ENCODE data around the gene FHOD1. TPM values are rescaled to one million over a fixed set of nuclear protein-coding genes. Genes with fewer than 3 reads are reported as not detected.

Gene FHOD1
- total RNA-seq, 4 donors from 2014 or later = 17.9 to 26.4 (median 24.3) TPM

DNA sequence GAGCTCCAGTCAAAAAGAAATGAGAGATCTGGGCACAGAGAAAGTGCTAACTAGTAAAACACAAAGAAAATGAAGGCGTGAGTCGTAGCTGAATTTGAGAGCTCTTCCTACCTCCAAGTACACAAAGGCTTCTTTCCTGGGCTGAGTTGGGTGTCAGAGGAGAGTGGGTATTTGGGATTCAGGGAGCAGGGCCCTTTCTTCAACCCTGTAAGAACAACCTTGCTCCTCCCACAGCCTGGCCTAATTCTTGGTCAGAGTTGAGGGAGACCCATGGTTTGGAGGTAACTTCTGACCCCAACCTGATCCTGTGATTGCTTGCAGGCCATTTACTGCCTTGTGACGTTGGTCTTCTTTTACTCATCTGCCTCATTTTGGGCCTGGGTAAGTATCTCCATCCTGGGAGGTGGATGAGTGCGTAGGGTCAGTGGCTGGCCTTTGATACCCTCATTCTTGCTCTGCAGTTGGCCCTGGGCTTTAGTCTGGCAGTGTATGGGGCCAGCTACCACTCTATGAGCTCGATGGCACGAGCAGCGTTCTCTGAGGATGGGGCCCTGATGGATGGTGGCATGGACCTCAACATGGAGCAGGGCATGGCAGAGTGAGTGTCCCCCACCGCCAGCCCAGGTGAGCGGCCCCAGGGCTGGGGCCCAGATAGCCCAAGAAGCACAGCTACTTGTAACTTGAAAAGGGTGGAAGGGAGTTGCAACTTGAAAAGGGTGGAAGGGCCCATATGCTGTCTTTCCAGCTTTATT, 19.1 kb downstream of the FHOD1 start:
- no peak overlapping the region for H3K27ac ChIP-seq

GRCh38 chr16:67227567-67227921, 19.7 kb downstream of the FHOD1 start:
- H3K4me1 ChIP-seq = peaks cover 14% of the 10 kb centered on the region in 2 donors
- peak overlapping the region in 2 of 3 donors; percentile 58 to 75 for H3K27ac ChIP-seq
- H3K9me3 ChIP-seq = no peaks in the 10 kb centered on the region
- no peak for DNase-seq
- no peak for TF ChIP-seq CTCF (IDR thresholded peaks at IDR 0.05)
- no peak for TF ChIP-seq POLR2A (IDR thresholded peaks at IDR 0.05)
- H3K4me3 ChIP-seq (replicated peaks in 1 of 3) = peak overlapping the region; percentile 65 to 97 (median 95)
- no peaks in the 10 kb centered on the region for H3K27me3 ChIP-seq
- intact Hi-C loops (cut with DNase I) = no loop called here
- peaks cover 39 to 40% of the 10 kb centered on the region in 2 donors for H3K36me3 ChIP-seq
- WGBS, 2 donors = 7 to 12% methylated on average over 8 to 12 of the region's 12 CpGs

More for the DNA sequence above, 19.1 kb downstream of the FHOD1 start:
- no peak for DNase-seq
- intact Hi-C loops (cut with DNase I) = no loop called here
- H3K9me3 ChIP-seq = no peaks in the 10 kb centered on the region
- TF ChIP-seq POLR2A (IDR thresholded peaks at IDR 0.05) (no peak), CTCF (IDR thresholded peaks at IDR 0.05) (no peak)
- no peaks in the 10 kb centered on the region for H3K27me3 ChIP-seq
- H3K4me1 ChIP-seq = peaks cover 14% of the 10 kb centered on the region in 2 donors
- H3K36me3 ChIP-seq = peaks cover 40 to 42% of the 10 kb centered on the region in 2 donors
- WGBS, 2 donors = 90 to 91% methylated on average over 6 to 9 of the region's 9 CpGs
- no peak overlapping the region for H3K4me3 ChIP-seq (replicated peaks in 1 of 3)

DNA sequence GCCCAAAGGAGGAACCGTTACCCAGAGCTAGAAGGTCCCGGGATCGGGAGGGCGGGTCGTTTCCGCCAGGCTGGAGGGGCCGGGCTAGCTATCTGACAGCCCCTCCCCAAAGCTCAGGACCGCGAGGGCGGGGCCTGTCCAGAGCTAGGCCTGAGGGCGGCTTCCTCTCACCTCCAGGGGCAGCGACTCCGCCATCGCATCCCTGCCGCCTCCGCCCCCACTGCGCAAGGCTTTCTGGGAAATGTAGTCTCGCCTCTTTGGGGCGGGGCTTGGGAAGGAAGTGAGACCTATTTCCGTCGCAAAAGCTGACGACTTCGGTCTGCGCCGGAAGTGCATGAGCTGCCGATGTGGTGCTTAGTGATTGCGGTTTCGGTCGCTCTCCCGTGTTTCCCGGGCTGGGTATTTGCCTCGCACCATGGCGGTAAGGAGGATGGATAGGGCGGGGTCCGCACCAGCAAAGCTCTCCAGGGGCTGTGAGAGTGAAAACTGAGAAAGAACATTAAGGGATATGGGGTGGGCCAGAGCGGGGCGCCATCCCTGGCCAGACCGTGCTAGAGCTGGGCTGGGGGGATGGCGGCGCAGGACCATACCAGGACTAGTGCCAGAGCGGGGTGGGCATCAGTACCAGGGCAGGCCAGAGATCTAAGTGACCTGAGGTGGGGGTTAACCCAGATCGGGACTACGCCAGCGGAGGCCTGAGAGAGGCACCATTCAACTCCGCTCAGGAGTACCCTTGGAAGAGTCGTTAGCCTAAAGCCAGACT, 20.3 kb downstream of the FHOD1 start, which contains the start of gene TMEM208:
TMEM208 (plus strand) TSS at position 327 of the 763 bp plus-strand sequence; CDS start at position 416, 89 bp downstream.
- intact Hi-C loops (cut with DNase I) = no loop called here
- Histone ChIP-seq H3K4me3 (replicated peaks in 1 of 3) (peak within 1 kb of the TSS; percentile 65 to 97 (median 95)), H3K27ac (peak within 1 kb of the TSS; percentile 24 to 76 (median 58)), H3K27me3 (no peaks in the 10 kb centered on the region), H3K9me3 (no peaks in the 10 kb centered on the region), H3K4me1 (peaks cover 14% of the 10 kb centered on the region in 2 donors), H3K36me3 (peaks cover 38 to 39% of the 10 kb centered on the region in 2 donors)
- TF ChIP-seq CTCF (IDR thresholded peaks at IDR 0.05) = peak in 3 of 6 experiments; percentile 14 to 40 (median 18)
- peak in 1 of 2 donors; percentile 71 for TF ChIP-seq POLR2A (IDR thresholded peaks at IDR 0.05)
- 0 to 1% methylated on average over 40 to 44 of the region's 46 CpGs for WGBS, 2 donors
- DNase-seq = peak; percentile 98

DNA sequence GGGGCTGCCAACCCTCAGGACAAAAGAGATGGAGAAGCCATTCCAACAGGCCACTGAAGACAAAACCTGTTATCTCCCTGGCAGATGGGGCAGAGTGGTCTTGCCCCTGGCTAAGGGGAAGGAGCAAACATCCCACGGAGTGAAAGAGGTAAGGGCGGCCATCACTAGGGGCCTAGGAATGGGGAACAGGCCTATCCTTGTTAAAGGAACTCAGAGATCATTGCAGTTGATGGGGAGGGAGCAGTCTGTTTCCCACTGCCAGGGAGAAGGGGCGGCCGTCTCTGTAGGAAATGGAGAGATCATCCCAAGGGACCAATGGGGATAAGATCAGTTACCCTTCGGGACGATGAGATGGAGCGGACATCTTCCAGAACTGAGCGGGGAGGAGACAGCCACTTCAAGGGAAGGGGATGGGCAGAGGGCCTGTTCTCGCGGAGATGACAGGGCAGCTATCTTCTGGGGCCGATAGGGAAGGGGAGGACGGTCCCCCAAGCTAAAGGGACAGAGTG, 20.9 kb downstream of the FHOD1 start:
- Histone ChIP-seq H3K27me3 (no peaks in the 10 kb centered on the region), H3K36me3 (peaks cover 32 to 33% of the 10 kb centered on the region in 2 donors), H3K27ac (peak overlapping the region in 2 of 3 donors; percentile 47 to 76), H3K4me3 (replicated peaks in 1 of 3) (peak overlapping the region; percentile 17 to 97 (median 65)), H3K9me3 (no peaks in the 10 kb centered on the region), H3K4me1 (peaks cover 14% of the 10 kb centered on the region in 2 donors)
- TF ChIP-seq CTCF (IDR thresholded peaks at IDR 0.05) = no peak
- TF ChIP-seq POLR2A (IDR thresholded peaks at IDR 0.05) = no peak
- no peak for DNase-seq
- WGBS, 2 donors = 9 to 12% methylated on average over 12 of the region's 12 CpGs
- intact Hi-C loops (cut with DNase I) = no loop called here
